Endothelial cell of umbilical vein (primary cell): ENCODE measurements around the gene ADAMTS17. TPM values are rescaled to one million over a fixed set of nuclear protein-coding genes. Genes with fewer than 3 reads are reported as not detected.

Experiments used
- BruUV-seq: library from RNA; stranded (reverse); fragments of 400-500 nt; replicated peaks from 2 replicates; lab custom pipeline; 2021; lab: Mats Ljungman, UMichigan
- CTCF ChIA-PET: fragments of 300-600, 350-600 bp; sonication (Branson Sonifier 250); formaldehyde crosslinking; loops from one replicate; lab custom pipeline; 2021; ENCODE audit warnings: antibody characterized with exemption, inconsistent platforms; lab: Charles Lee
- POLR2A ChIA-PET: fragments of 300-600, 350-600 bp; sonication (Branson Sonifier 250); formaldehyde crosslinking; loops from one replicate; lab custom pipeline; 2021; ENCODE audit warnings: antibody characterized with exemption, inconsistent platforms; lab: Charles Lee
- DNase-seq: peaks from one replicate; pipeline ENCODE4 v3.0.0-alpha.2; 2011; ENCODE audit warnings: low read depth, low spot score
- FAIRE-seq: peaks from 2 replicates; lab custom pipeline; 2011; peaks lifted over from hg19 to GRCh38; lab: Jason Lieb, UNC
- H2AFZ ChIP-seq: 2 replicates; pipeline ENCODE4 v1.6.0; 2012; ENCODE audit warnings: low read depth, low read length, control low read depth, inconsistent platforms
- H3K27ac ChIP-seq: 2 replicates; pipeline ENCODE4 v1.5.1; 2011; ENCODE audit warnings: low read depth, mild to moderate bottlenecking, control low read depth, low read length, moderate library complexity; ENCODE audit not compliant: insufficient read depth
- H3K27me3 ChIP-seq, 2 experiments: 2 replicates each; pipeline versions ENCODE4 v1.6.0 to v1.6.1; 2011; ENCODE audit warnings: low read length in 2 of 2, mixed read lengths in 1 of 2; ENCODE audit not compliant: control insufficient read depth in 2 of 2, insufficient read depth in 2 of 2
- H3K36me3 ChIP-seq, 2 experiments: 2 replicates in 1 of 2; 3 replicates in 1 of 2; pipeline ENCODE4 v1.5.1; 2011; ENCODE audit warnings: low read length in 2 of 2, mild to moderate bottlenecking in 1 of 2, moderate library complexity in 1 of 2; ENCODE audit not compliant: control insufficient read depth in 2 of 2, insufficient read depth in 2 of 2; ENCODE audit errors: extremely low read depth in 1 of 2
- H3K4me1 ChIP-seq: 3 replicates; pipeline ENCODE4 v1.5.1; 2011; ENCODE audit warnings: mild to moderate bottlenecking, low read length; ENCODE audit not compliant: control insufficient read depth, insufficient read depth; ENCODE audit errors: extremely low read depth
- H3K4me2 ChIP-seq: 2 replicates; pipeline ENCODE4 v1.6.1; 2011; ENCODE audit warnings: low read length, control low read depth, mixed read lengths; ENCODE audit not compliant: insufficient read depth
- H3K4me3 ChIP-seq, 3 experiments: fragments of 200-600 bp in 1 of 3; sonication (generic), shearing (Covaris generic) in 1 of 3; replicated peaks in 1 of 3; 2 replicates each; pipeline ENCODE4 v1.5.1; 2011 to 2016; ENCODE audit warnings: control low read depth in 3 of 3, low read length in 3 of 3, mild to moderate bottlenecking in 2 of 3, inconsistent platforms in 1 of 3, low read depth in 1 of 3, moderate library complexity in 1 of 3; ENCODE audit not compliant: insufficient read depth in 1 of 3
- H3K79me2 ChIP-seq: 2 replicates; pipeline ENCODE4 v1.6.0; 2012; ENCODE audit warnings: low read length, inconsistent platforms; ENCODE audit not compliant: control insufficient read depth, insufficient read depth
- H3K9ac ChIP-seq: replicated peaks from 2 replicates; pipeline ENCODE3; 2011; ENCODE audit warnings: low read length, control low read depth; ENCODE audit not compliant: insufficient read depth; ENCODE audit errors: extremely low read depth
- H3K9me1 ChIP-seq: replicated peaks from 3 replicates; pipeline ENCODE4 v1.6.0; 2011; ENCODE audit warnings: mild to moderate bottlenecking, low read length; ENCODE audit not compliant: control insufficient read depth, insufficient read depth; ENCODE audit errors: extremely low read depth
- H3K9me3 ChIP-seq: replicated peaks from 2 replicates; pipeline ENCODE4 v1.5.1; 2012; ENCODE audit warnings: low read length, inconsistent platforms; ENCODE audit not compliant: control insufficient read depth, insufficient read depth
- H4K20me1 ChIP-seq: replicated peaks from 2 replicates; pipeline ENCODE3; 2011; ENCODE audit warnings: mild to moderate bottlenecking, low read length; ENCODE audit not compliant: control insufficient read depth, insufficient read depth; ENCODE audit errors: extremely low read depth
- CTCF ChIP-seq, 2 donors: IDR thresholded peaks; 1 replicate in 1 of 2; 2 replicates in 1 of 2; pipeline ENCODE4 v1.5.1; 2011; ENCODE audit warnings: low read length in 2 of 2, mild to moderate bottlenecking in 2 of 2, moderate library complexity in 2 of 2, control low read depth in 1 of 2, inconsistent platforms in 1 of 2, low read depth in 1 of 2; ENCODE audit not compliant: insufficient read depth in 1 of 2; ENCODE audit errors: extremely low read depth in 1 of 2
- EZH2 ChIP-seq: IDR thresholded peaks from 2 replicates; pipeline ENCODE4 v1.6.1; 2012; ENCODE audit warnings: borderline replicate concordance, low read depth, mild to moderate bottlenecking, moderate library complexity, low read length, inconsistent platforms; ENCODE audit not compliant: severe bottlenecking
- FOS ChIP-seq: IDR thresholded peaks from 2 replicates; pipeline ENCODE4 v1.6.1; 2011; ENCODE audit warnings: mild to moderate bottlenecking, low read length, moderate library complexity, borderline replicate concordance; ENCODE audit not compliant: insufficient read depth
- GATA2 ChIP-seq: IDR thresholded peaks from 2 replicates; pipeline ENCODE4 v1.7.0; 2011; ENCODE audit warnings: low read depth, mild to moderate bottlenecking, moderate library complexity, mixed read lengths, low read length; ENCODE audit not compliant: insufficient read length, insufficient read depth
- JUN ChIP-seq: IDR thresholded peaks from 2 replicates; pipeline ENCODE4 v1.6.1; 2011; ENCODE audit warnings: borderline replicate concordance, low read depth; ENCODE audit not compliant: insufficient read length, insufficient read depth
- MAX ChIP-seq: IDR thresholded peaks from 2 replicates; pipeline ENCODE4 v1.6.1; 2011; ENCODE audit not compliant: insufficient read depth, insufficient read length
- MYC ChIP-seq: IDR thresholded peaks from one replicate; pipeline ENCODE4 v1.6.1; 2011; ENCODE audit warnings: mild to moderate bottlenecking, low read depth, low read length
- POLR2A ChIP-seq: IDR thresholded peaks from 2 replicates; pipeline ENCODE4 v1.6.1; 2012; ENCODE audit warnings: low read depth, mild to moderate bottlenecking, control low read depth, low read length
- POLR2AphosphoS5 ChIP-seq: IDR thresholded peaks from 2 replicates; pipeline ENCODE4 v1.6.1; 2012; ENCODE audit warnings: low read depth, mild to moderate bottlenecking, control low read depth, low read length, moderate library complexity; ENCODE audit not compliant: insufficient read depth
- dilution Hi-C: fragments of 300-500 bp; cut with MboI; formaldehyde crosslinking; loops from one replicate; pipeline ENCODE4 v1.15.0; 2019; ENCODE audit warnings: low sequenced_read_pairs; ENCODE audit not compliant: extremely low pct_ligation_motif_present
- intact Hi-C: fragments of 100-400 bp; cut with micrococcal nuclease; formaldehyde crosslinking; loops from one replicate; pipeline ENCODE4 v1.10.0; 2022
- polyA plus RNA-seq, 4 experiments: library from polyadenylated mRNA; depleted of rRNA in 3 of 4; stranded (reverse) in 3 of 4; unstranded in 1 of 4; fragments of >200 nt; gene quantifications; 2 replicates each; pipeline versions ENCODE4 v1.2.1 to v1.2.3, GENCODE V29; 2011 to 2012; ENCODE audit warnings: missing spikeins in 1 of 4
- total RNA-seq: library from RNA; stranded (reverse); gene quantifications from 2 replicates; pipeline ENCODE4 v1.2.3, GENCODE V29; 2021

The ADAMTS17 gene
- total and polyA plus RNA-seq, 2 donors (not counting 3 experiments of a cell fraction or from before 2014, with no cell fraction given): 0.12 TPM; not detected in 1

GRCh38 chr15:100216182-100216581 lies 125.6 kb downstream of the ADAMTS17 start:
- H3K9me3 ChIP-seq: no peaks in the 10 kb centered on the region
- no peaks in the 10 kb centered on the region for H3K9me1 ChIP-seq
- H3K4me1 ChIP-seq: no peaks in the 10 kb centered on the region
- no peak overlapping the region for H2AFZ ChIP-seq
- no TSS peak for BruUV-seq
- dilution Hi-C loops: no loop called here
- H3K36me3 ChIP-seq: no peaks in the 10 kb centered on the region
- no peak overlapping the region for H3K4me2 ChIP-seq
- H3K27me3 ChIP-seq: no peaks in the 10 kb centered on the region
- no peak overlapping the region for H3K9ac ChIP-seq
- no peaks in the 10 kb centered on the region for H4K20me1 ChIP-seq
- FAIRE-seq (no peak), DNase-seq (no peak)
- no peaks in the 10 kb centered on the region for H3K79me2 ChIP-seq
- CTCF ChIA-PET: no interaction called here
- no peak overlapping the region for H3K27ac ChIP-seq
- POLR2A ChIA-PET: no interaction called here
- TF ChIP-seq FOS (no peak), POLR2A (no peak), POLR2AphosphoS5 (no peak), EZH2 (no peak), JUN (no peak), CTCF (IDR thresholded peaks at IDR 0.05; ENCODE audit: extremely low read depth in 1 of 2, insufficient read depth in 1 of 2, low read depth in 1 of 2, low read length in 2 of 2) (no peak), MYC (no peak), GATA2 (no peak), MAX (no peak)
- intact Hi-C loops: no loop called here
- no peak overlapping the region for H3K4me3 ChIP-seq
